C4-2B (cell line): ENCODE data around the gene OR5T1.

ENCODE experiments used
- ZFX ChIP-seq: fragments of 450-650 bp; IDR thresholded peaks from 2 replicates; pipeline ENCODE4 v1.6.1; 2017
- TF ChIP-seq, protein P1 (sequence below): fragments of 450-650 bp; conservative IDR thresholded peaks from 2 replicates; pipeline ENCODE4 v1.5.1; 2017; ENCODE audit warnings: mild to moderate bottlenecking

- TF ChIP-seq, protein P1, sequence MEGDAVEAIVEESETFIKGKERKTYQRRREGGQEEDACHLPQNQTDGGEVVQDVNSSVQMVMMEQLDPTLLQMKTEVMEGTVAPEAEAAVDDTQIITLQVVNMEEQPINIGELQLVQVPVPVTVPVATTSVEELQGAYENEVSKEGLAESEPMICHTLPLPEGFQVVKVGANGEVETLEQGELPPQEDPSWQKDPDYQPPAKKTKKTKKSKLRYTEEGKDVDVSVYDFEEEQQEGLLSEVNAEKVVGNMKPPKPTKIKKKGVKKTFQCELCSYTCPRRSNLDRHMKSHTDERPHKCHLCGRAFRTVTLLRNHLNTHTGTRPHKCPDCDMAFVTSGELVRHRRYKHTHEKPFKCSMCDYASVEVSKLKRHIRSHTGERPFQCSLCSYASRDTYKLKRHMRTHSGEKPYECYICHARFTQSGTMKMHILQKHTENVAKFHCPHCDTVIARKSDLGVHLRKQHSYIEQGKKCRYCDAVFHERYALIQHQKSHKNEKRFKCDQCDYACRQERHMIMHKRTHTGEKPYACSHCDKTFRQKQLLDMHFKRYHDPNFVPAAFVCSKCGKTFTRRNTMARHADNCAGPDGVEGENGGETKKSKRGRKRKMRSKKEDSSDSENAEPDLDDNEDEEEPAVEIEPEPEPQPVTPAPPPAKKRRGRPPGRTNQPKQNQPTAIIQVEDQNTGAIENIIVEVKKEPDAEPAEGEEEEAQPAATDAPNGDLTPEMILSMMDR: no peak
- no peak for TF ChIP-seq ZFX
These were observed at the start of gene OR5T1 for GRCh38 chr11:56273854-56274253.
